PC-9 (cell line): Measurements from ENCODE around the gene DUSP18. TPM values are rescaled to one million over a fixed set of nuclear protein-coding genes. Genes with fewer than 3 reads are reported as not detected.

Source experiments
- BruUV-seq: library from RNA; stranded (reverse); fragments of 400-500 nt; replicated peaks from 2 replicates; lab custom pipeline; 2021; lab: Mats Ljungman, UMichigan
- CTCF ChIA-PET: fragments of 300-600 bp; sonication (Branson Sonifier 250); formaldehyde crosslinking; loops from one replicate; lab custom pipeline; 2022; ENCODE audit warnings: antibody characterized with exemption; lab: Charles Lee
- POLR2A ChIA-PET: fragments of 300-600 bp; sonication (Branson Sonifier 250); formaldehyde crosslinking; loops from one replicate; lab custom pipeline; 2022; ENCODE audit warnings: antibody characterized with exemption; ENCODE audit not compliant: unreplicated experiment; lab: Charles Lee
- DNase-seq, 2 experiments: peaks; one replicate each; pipeline versions ENCODE4 v3.0.0 to v3.0.0-alpha.2; 2015 to 2022; ENCODE audit warnings: mixed read lengths in 1 of 2
- H2AFZ ChIP-seq: fragments of 200-600 bp; sonication (generic); 2 replicates; pipeline ENCODE4 v1.8.1; 2017; ENCODE audit warnings: antibody characterized with exemption
- H3F3A ChIP-seq: fragments of 200-600 bp; sonication (generic); 2 replicates; pipeline ENCODE4 v1.8.1; 2017; ENCODE audit warnings: antibody characterized with exemption, mild to moderate bottlenecking, low read depth; ENCODE audit not compliant: insufficient read depth
- H3K27ac ChIP-seq: fragments of 200-600 bp; sonication (generic); 2 replicates; pipeline ENCODE4 v1.6.1; 2016; ENCODE audit warnings: mixed run types
- H3K27me3 ChIP-seq: fragments of 200-600 bp; sonication (generic); 2 replicates; pipeline ENCODE4 v1.6.1; 2016; ENCODE audit warnings: low read depth, mixed run types; ENCODE audit not compliant: insufficient read depth
- H3K36me3 ChIP-seq: fragments of 200-600 bp; sonication (generic); 2 replicates; pipeline ENCODE4 v1.6.1; 2016; ENCODE audit warnings: low read depth, mixed run types
- H3K4me1 ChIP-seq: fragments of 200-600 bp; sonication (generic); replicated peaks from 2 replicates; pipeline ENCODE4 v1.6.1; 2016; ENCODE audit warnings: mixed run types; ENCODE audit not compliant: insufficient read depth
- H3K4me2 ChIP-seq: fragments of 200-600 bp; sonication (generic); 2 replicates; pipeline ENCODE4 v1.6.1; 2017; ENCODE audit warnings: mixed run types
- H3K4me3 ChIP-seq: fragments of 200-600 bp; sonication (generic); 2 replicates; pipeline ENCODE4 v1.6.1; 2016; ENCODE audit warnings: mixed run types
- H3K79me2 ChIP-seq: fragments of 200-600 bp; sonication (generic); 2 replicates; pipeline ENCODE4 v1.6.1; 2017; ENCODE audit warnings: low read depth, mixed run types
- H3K9me2 ChIP-seq: fragments of 200-600 bp; sonication (generic); 2 replicates; pipeline ENCODE4 v1.8.1; 2017; ENCODE audit warnings: mild to moderate bottlenecking; ENCODE audit not compliant: insufficient read depth
- H3K9me3 ChIP-seq: fragments of 200-600 bp; sonication (generic); 2 replicates; pipeline ENCODE4 v1.8.1; 2016; ENCODE audit warnings: low read depth; ENCODE audit not compliant: insufficient read depth
- H4K20me1 ChIP-seq: fragments of 200-600 bp; sonication (generic); 2 replicates; pipeline ENCODE4 v1.8.1; 2017; ENCODE audit not compliant: insufficient read depth
- CTCF ChIP-seq: fragments of 200-600 bp; sonication (generic); conservative IDR thresholded peaks from 2 replicates; pipeline ENCODE4 v1.6.1; 2017; ENCODE audit warnings: mixed run types, antibody characterized with exemption, mild to moderate bottlenecking, moderate library complexity
- EZH2 ChIP-seq: fragments of 200-600 bp; sonication (generic); IDR thresholded peaks from 2 replicates; pipeline ENCODE4 v1.8.0; 2017; ENCODE audit warnings: antibody characterized with exemption, low read depth
- intact Hi-C: fragments of 100-400 bp; cut with micrococcal nuclease; formaldehyde crosslinking; loops from one replicate; pipeline ENCODE4 v1.10.0; 2022; ENCODE audit not compliant: unreplicated experiment
- total RNA-seq: library from RNA; stranded (reverse); gene quantifications from 2 replicates; pipeline ENCODE4 v1.2.3, GENCODE V29; 2021

DUSP18 gene
- total RNA-seq, 1 experiment from 2014 or later, result 11.0 TPM

- Histone ChIP-seq H3K9me3 (no peaks in the 10 kb centered on the region), H3K79me2 (no peaks in the 10 kb centered on the region), H4K20me1 (no peaks in the 10 kb centered on the region), H3K27ac (no peak overlapping the region), H3K4me1 (peaks cover 15% of the 10 kb centered on the region), H3F3A (peaks cover 11% of the 10 kb centered on the region; the same call in 1 of the 2 replicates), H3K4me2 (no peak overlapping the region), H2AFZ (no peak overlapping the region), H3K9me2 (no peaks in the 10 kb centered on the region), H3K4me3 (no peak overlapping the region), H3K36me3 (no peaks in the 10 kb centered on the region), H3K27me3 (no peaks in the 10 kb centered on the region)
- intact Hi-C loops, result no loop called here
- DNase-seq, result peak in 1 of 2 experiments; percentile 31
- ChIA-PET CTCF (no interaction called here), POLR2A (no interaction called here)
- TF ChIP-seq CTCF (no peak), EZH2 (no peak)
- no TSS peak for BruUV-seq
Observed at GRCh38 chr22:30652852-30653251, 14.8 kb downstream of the DUSP18 start.

GRCh38 chr22:30650508-30651116, 17.1 kb downstream of the DUSP18 start:
- no peak for TF ChIP-seq CTCF
- no peak for TF ChIP-seq EZH2
- no peaks in the 10 kb centered on the region for H3K79me2 ChIP-seq
- H3K27ac ChIP-seq, result no peak overlapping the region
- H3F3A ChIP-seq, result peaks cover 11% of the 10 kb centered on the region; the same call in 1 of the 2 replicates
- peaks cover 15% of the 10 kb centered on the region for H3K4me1 ChIP-seq
- no TSS peak for BruUV-seq
- no peak for DNase-seq
- no peaks in the 10 kb centered on the region for H3K9me3 ChIP-seq
- no peaks in the 10 kb centered on the region for H4K20me1 ChIP-seq
- no peak overlapping the region for H3K4me2 ChIP-seq
- ChIA-PET CTCF (interaction anchor here (0.6 to 1.1 kb wide), 2 partner anchors 16 to 105 kb away, joined by 3 read pairs; no protein-coding TSS in a partner anchor), POLR2A (no interaction called here)
- no peaks in the 10 kb centered on the region for H3K27me3 ChIP-seq
- H2AFZ ChIP-seq, result no peak overlapping the region
- intact Hi-C loops, result no loop called here
- H3K9me2 ChIP-seq, result no peaks in the 10 kb centered on the region
- H3K36me3 ChIP-seq, result no peaks in the 10 kb centered on the region
- H3K4me3 ChIP-seq, result no peak overlapping the region

- ChIA-PET POLR2A (interaction anchor here (0.6 kb wide), 1 partner anchor 134 kb away, joined by 3 read pairs; no protein-coding TSS in a partner anchor), CTCF (interaction anchor here (1.1 kb wide), 1 partner anchor 17 kb away, joined by 3 read pairs; no protein-coding TSS in a partner anchor)
- peaks cover 11% of the 10 kb centered on the region; the same call in 1 of the 2 replicates for H3F3A ChIP-seq
- no peaks in the 10 kb centered on the region for H3K36me3 ChIP-seq
- H3K9me3 ChIP-seq, result no peaks in the 10 kb centered on the region
- H3K9me2 ChIP-seq, result no peaks in the 10 kb centered on the region
- H3K4me3 ChIP-seq, result no peak overlapping the region
- H3K79me2 ChIP-seq, result no peaks in the 10 kb centered on the region
- intact Hi-C loops, result no loop called here
- peak overlapping the region; percentile 30; the same call in 1 of the 2 replicates for H3K27ac ChIP-seq
- peak; percentile 86 to 90 for DNase-seq
- no peaks in the 10 kb centered on the region for H3K27me3 ChIP-seq
- TF ChIP-seq CTCF (no peak; the same call in 1 of the 2 replicates), EZH2 (no peak)
- H3K4me1 ChIP-seq, result peaks cover 15% of the 10 kb centered on the region
- no peaks in the 10 kb centered on the region for H4K20me1 ChIP-seq
- no TSS peak for BruUV-seq
- H3K4me2 ChIP-seq, result peak overlapping the region; percentile 56
- H2AFZ ChIP-seq, result no peak overlapping the region
Observed at GRCh38 chr22:30649430-30650007, 18.2 kb downstream of the DUSP18 start.
